Choroid plexus epithelial cell (primary cell): ENCODE results near the gene HARS2.

Source experiments
- DNase-seq: peaks from one replicate; pipeline ENCODE4 v3.0.0-alpha.2; 2010; ENCODE audit warnings: low read depth
- H3K4me3 ChIP-seq: 2 replicates; pipeline ENCODE4 v1.5.1; 2011; ENCODE audit warnings: low read depth, mild to moderate bottlenecking, control low read depth, low read length, moderate library complexity
- TF ChIP-seq, protein P1 (sequence below): conservative IDR thresholded peaks from 2 replicates; pipeline ENCODE4 v1.5.1; 2011; ENCODE audit warnings: low read depth, mild to moderate bottlenecking, control low read depth, inconsistent platforms, low read length, moderate library complexity

The HARS2 gene

GRCh38 chr5:140674629-140675028 lies 16.6 kb upstream of the HARS2 start:
- TF ChIP-seq, protein P1, sequence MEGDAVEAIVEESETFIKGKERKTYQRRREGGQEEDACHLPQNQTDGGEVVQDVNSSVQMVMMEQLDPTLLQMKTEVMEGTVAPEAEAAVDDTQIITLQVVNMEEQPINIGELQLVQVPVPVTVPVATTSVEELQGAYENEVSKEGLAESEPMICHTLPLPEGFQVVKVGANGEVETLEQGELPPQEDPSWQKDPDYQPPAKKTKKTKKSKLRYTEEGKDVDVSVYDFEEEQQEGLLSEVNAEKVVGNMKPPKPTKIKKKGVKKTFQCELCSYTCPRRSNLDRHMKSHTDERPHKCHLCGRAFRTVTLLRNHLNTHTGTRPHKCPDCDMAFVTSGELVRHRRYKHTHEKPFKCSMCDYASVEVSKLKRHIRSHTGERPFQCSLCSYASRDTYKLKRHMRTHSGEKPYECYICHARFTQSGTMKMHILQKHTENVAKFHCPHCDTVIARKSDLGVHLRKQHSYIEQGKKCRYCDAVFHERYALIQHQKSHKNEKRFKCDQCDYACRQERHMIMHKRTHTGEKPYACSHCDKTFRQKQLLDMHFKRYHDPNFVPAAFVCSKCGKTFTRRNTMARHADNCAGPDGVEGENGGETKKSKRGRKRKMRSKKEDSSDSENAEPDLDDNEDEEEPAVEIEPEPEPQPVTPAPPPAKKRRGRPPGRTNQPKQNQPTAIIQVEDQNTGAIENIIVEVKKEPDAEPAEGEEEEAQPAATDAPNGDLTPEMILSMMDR = no peak
- no peak for DNase-seq

DNA sequence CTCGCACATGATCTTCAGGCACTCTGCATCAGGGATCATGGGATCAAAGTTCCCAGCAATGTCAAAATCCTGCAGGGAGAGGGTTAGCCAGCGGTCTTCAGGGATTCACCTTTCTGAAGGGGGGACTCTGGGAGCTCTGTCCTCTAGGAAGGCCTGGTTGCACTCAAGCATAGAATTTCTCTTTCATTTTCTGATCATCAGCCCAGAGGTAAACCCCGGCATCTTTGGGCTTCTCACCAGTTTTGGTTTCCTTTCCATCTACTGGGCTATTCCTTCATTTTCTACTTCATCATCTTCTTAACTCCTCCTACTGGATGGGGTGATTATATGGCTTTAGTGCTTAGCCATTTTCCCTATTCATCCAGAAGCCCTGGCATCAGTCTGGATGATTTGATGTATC lies 13.3 kb upstream of the HARS2 start:
- TF ChIP-seq, protein P1 = no peak
- H3K4me3 ChIP-seq = no peak overlapping the region
- DNase-seq = no peak

More at GRCh38 chr5:140674629-140675028, 16.6 kb upstream of the HARS2 start:
- H3K4me3 ChIP-seq = no peak overlapping the region

DNA sequence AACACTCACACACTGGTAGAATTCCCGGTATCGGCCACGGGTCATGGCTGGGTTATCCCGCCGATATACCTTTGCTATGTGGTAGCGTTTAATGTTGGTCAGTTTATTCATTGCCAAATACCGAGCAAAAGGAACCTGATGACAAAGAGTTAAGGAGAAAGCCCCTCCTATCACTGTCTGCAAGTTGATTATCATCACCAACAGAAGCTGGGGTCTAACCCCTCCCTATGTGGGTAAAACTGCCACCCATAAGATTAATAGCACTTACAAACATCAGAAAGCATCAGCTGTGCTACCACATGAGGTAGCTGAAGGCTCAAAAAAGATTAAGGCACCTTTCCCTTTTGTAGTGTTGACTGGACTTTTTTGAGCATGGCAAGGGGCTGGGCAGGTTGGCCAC lies 12.3 kb upstream of the HARS2 start:
- DNase-seq = no peak
- TF ChIP-seq, protein P1 = no peak
- no peak overlapping the region for H3K4me3 ChIP-seq

GRCh38 chr5:140690376-140690932 lies 801 bp upstream of the HARS2 start:
- no peak for DNase-seq
- TF ChIP-seq, protein P1 = no peak
- H3K4me3 ChIP-seq = peak overlapping the region; percentile 93

DNA sequence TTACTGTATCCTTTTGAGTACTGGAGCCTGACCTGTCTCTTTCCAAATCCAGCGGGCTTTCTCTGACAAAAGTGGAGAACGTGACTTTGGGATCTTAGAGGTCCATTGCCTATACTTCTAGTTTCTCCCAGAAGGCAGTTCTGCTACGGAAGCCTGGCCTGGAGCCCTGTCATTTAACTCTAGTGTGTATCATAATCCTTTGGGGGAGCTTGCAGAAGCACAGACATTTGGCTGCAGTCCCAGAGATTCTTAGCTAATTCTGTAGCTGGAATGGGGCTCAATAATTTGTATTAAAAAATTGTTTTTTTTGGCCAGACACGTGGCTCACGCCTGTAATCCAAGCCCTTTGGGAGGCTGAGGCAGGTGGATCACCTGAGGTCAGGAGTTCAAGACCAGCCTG lies 3.0 kb downstream of the HARS2 start:
- H3K4me3 ChIP-seq = no peak overlapping the region
- TF ChIP-seq, protein P1 = no peak

DNA sequence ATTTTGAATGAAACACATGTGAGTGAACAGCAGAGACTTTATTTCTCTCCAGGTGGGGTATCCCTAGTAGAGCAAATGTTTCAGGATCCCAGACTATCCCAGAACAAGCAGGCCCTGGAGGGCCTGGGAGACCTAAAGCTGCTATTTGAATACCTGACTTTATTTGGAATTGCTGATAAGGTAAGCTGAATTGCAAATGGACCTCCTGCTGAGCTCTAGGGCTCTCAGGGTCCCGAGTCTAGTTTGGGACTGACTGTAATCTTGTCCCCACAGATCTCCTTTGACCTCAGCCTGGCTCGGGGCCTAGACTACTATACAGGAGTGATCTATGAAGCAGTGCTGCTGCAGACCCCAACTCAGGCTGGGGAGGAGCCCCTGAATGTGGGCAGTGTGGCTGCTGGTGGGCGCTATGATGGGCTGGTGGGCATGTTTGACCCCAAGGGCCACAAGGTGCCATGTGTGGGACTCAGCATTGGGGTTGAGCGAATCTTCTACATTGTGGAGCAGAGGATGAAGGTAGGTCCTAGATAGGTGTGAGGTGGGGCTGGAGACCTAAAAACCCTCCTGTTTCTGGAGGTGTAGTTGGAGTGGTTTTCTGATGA lies 5.7 kb downstream of the HARS2 start:
- DNase-seq = no peak
- TF ChIP-seq, protein P1 = no peak
- H3K4me3 ChIP-seq = no peak overlapping the region

More for the DNA sequence above, 3.0 kb downstream of the HARS2 start:
- DNase-seq = peak; percentile 68
